Neutrophil (primary cell): ENCODE results near the gene CACNA2D3.

Experiments
- H3K27ac ChIP-seq: fragments of 200-600 bp; sonication (generic); 2 replicates; pipeline ENCODE4 v1.5.1; 2016; ENCODE audit warnings: mild to moderate bottlenecking, moderate library complexity
- H3K27me3 ChIP-seq: fragments of 200-600 bp; sonication (generic); 2 replicates; pipeline ENCODE4 v1.6.0; 2016; ENCODE audit warnings: mild to moderate bottlenecking
- H3K36me3 ChIP-seq: fragments of 200-600 bp; sonication (generic); 2 replicates; pipeline ENCODE4 v1.5.1; 2017
- H3K4me1 ChIP-seq, 2 experiments: fragments of 200-600 bp in 1 of 2; sonication (generic) in 1 of 2; 1 replicate in 1 of 2; 2 replicates in 1 of 2; pipeline versions ENCODE4 v1.5.1 to v1.6.1; 2013 to 2016; ENCODE audit warnings: low read depth in 1 of 2, low read length in 1 of 2, mild to moderate bottlenecking in 1 of 2, moderate library complexity in 1 of 2; ENCODE audit not compliant: control insufficient read depth in 1 of 2, insufficient read depth in 1 of 2
- H3K4me3 ChIP-seq, 2 experiments: fragments of 200-600 bp in 1 of 2; sonication (generic) in 1 of 2; 1 replicate in 1 of 2; 2 replicates in 1 of 2; pipeline ENCODE4 v1.5.1; 2013 to 2016; ENCODE audit warnings: low read depth in 1 of 2, low read length in 1 of 2, mild to moderate bottlenecking in 1 of 2, moderate library complexity in 1 of 2
- H3K9me3 ChIP-seq: fragments of 200-600 bp; sonication (generic); 2 replicates; pipeline ENCODE4 v1.5.1; 2016
- CTCF ChIP-seq: fragments of 200-600 bp; sonication (generic); IDR thresholded peaks from 2 replicates; pipeline ENCODE4 v1.5.1; 2016; ENCODE audit warnings: antibody characterized with exemption

The CACNA2D3 gene

GRCh38 chr3:54954022-54954421, 831.7 kb downstream of the CACNA2D3 start:
- Histone ChIP-seq H3K4me1 (no peaks in the 10 kb centered on the region), H3K4me3 (no peak overlapping the region), H3K27ac (no peak overlapping the region), H3K36me3 (no peaks in the 10 kb centered on the region), H3K27me3 (no peaks in the 10 kb centered on the region), H3K9me3 (no peaks in the 10 kb centered on the region)
- TF ChIP-seq CTCF, result no peak

DNA sequence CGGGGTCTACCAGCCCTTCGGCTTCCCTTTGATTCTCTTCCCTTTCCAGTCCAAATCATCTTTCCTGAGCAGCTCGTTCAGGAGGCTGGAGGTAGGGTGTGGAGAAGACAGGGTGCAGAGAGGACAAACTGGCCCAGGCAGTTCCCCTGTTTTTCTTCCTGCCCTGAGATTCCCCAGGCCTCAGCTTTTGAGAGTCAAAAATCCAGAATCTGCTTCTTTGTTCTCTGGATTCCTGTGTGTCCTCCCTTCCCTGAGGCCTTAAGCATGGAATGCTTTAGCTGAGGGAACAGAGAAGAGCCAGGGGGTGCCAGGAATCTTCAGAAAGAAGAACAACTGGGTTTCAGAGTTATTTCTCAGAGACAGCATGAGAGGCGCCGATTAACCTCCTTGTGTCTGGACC, 832.2 kb downstream of the CACNA2D3 start:
- Histone ChIP-seq H3K27ac (no peak overlapping the region), H3K9me3 (no peaks in the 10 kb centered on the region), H3K4me1 (no peaks in the 10 kb centered on the region), H3K4me3 (no peak overlapping the region), H3K27me3 (no peaks in the 10 kb centered on the region), H3K36me3 (no peaks in the 10 kb centered on the region)
- no peak for TF ChIP-seq CTCF

DNA sequence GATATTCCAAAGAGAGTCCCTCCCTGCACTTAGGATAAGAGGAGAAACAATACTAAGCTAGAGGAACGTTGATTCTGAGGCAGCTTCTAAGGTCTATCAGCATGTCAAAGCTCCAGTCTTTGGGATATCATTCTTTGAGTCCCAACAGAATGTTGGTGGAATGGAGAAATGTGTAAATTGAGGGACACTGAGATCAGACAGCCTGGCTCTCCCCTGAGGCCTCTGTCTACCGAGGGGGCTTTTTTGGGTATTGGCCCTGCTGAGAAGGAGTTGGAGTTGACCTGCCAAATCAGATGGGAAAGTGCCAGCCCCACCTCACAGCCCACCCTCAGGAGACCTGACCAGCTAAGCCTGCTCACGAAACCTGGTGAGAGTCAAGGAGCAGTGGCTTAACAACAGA, 833.1 kb downstream of the CACNA2D3 start:
- H3K27ac ChIP-seq, result no peak overlapping the region
- H3K9me3 ChIP-seq, result no peaks in the 10 kb centered on the region
- H3K4me3 ChIP-seq, result no peak overlapping the region
- no peak for TF ChIP-seq CTCF
- H3K36me3 ChIP-seq, result no peaks in the 10 kb centered on the region
- no peaks in the 10 kb centered on the region for H3K27me3 ChIP-seq
- H3K4me1 ChIP-seq, result no peaks in the 10 kb centered on the region

- Histone ChIP-seq H3K27me3 (no peaks in the 10 kb centered on the region), H3K4me3 (no peak overlapping the region), H3K9me3 (no peaks in the 10 kb centered on the region), H3K27ac (no peak overlapping the region), H3K4me1 (no peaks in the 10 kb centered on the region), H3K36me3 (no peaks in the 10 kb centered on the region)
- TF ChIP-seq CTCF, result no peak
Observed at GRCh38 chr3:54955941-54956340, 833.6 kb downstream of the CACNA2D3 start.

GRCh38 chr3:54957711-54958110, 835.4 kb downstream of the CACNA2D3 start:
- H3K36me3 ChIP-seq, result no peaks in the 10 kb centered on the region
- no peaks in the 10 kb centered on the region for H3K9me3 ChIP-seq
- TF ChIP-seq CTCF, result no peak

DNA sequence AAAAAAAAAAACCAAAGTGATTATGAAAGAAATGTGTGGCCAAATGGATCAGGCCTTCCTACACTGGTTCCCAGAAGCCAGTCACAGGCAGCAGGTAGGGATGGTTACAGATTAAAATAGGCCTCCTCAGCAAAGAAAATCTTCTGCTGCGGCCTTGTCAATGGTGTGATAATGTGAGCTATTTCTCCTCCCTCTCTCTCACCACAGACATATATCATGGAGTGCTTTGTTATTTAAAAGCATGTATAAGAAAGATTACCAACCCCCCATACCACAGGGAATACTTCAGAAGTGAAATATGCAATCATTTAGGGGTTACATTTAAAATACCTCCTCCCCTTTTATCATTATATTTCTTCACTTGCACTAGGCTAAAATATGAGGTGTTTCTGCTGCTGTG, 837.7 kb downstream of the CACNA2D3 start:
- Histone ChIP-seq H3K9me3 (no peaks in the 10 kb centered on the region), H3K4me1 (peaks cover 0 to 9% of the 10 kb centered on the region in 2 experiments), H3K36me3 (no peaks in the 10 kb centered on the region), H3K27me3 (no peaks in the 10 kb centered on the region), H3K27ac (no peak overlapping the region), H3K4me3 (no peak overlapping the region)
- TF ChIP-seq CTCF, result no peak

More at GRCh38 chr3:54957711-54958110, 835.4 kb downstream of the CACNA2D3 start:
- no peaks in the 10 kb centered on the region for H3K4me1 ChIP-seq
- no peak overlapping the region for H3K4me3 ChIP-seq
- no peaks in the 10 kb centered on the region for H3K27me3 ChIP-seq
- H3K27ac ChIP-seq, result no peak overlapping the region
